ENCODE measurements around the gene ADAMTS4.

Gene ADAMTS4

DNA sequence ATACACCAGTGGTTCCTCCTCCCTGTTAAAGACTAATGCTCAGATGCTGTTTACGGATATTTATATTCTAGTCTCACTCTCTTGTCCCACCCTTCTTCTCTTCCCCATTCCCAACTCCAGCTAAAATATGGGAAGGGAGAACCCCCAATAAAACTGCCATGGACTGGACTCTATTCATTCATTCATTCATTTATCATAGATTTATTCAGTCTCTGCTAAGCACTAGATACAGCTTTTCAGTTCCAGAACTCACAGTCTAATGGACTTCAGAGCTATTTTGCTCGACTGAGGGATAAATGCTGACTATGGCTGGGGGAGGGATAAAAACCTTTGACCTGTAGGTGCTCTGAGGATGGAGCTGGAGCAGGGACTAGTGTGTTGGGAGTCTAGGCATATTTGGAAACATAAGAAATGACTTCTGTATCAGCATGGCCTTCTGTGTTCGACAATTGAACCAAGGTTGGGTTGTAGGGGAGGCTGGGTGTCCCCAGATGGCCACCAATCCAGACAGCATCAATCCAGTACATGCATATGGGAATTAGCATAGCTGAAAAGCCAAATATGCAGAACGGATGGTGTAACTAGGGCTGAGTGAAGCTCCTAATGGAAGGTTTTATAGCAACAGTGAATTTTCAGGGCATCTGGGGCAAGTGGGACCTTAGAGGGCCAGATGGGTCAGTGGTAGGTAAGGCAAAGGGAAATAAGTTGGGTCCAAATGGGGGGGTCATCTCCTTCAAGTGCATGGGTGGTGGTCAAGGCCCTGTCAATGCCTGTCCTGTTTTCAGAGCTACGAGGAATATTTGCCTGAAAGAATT, 20.4 kb upstream of the ADAMTS4 start:
- no peak for DNase-seq (ENCODE audit: low spot score)

DNA sequence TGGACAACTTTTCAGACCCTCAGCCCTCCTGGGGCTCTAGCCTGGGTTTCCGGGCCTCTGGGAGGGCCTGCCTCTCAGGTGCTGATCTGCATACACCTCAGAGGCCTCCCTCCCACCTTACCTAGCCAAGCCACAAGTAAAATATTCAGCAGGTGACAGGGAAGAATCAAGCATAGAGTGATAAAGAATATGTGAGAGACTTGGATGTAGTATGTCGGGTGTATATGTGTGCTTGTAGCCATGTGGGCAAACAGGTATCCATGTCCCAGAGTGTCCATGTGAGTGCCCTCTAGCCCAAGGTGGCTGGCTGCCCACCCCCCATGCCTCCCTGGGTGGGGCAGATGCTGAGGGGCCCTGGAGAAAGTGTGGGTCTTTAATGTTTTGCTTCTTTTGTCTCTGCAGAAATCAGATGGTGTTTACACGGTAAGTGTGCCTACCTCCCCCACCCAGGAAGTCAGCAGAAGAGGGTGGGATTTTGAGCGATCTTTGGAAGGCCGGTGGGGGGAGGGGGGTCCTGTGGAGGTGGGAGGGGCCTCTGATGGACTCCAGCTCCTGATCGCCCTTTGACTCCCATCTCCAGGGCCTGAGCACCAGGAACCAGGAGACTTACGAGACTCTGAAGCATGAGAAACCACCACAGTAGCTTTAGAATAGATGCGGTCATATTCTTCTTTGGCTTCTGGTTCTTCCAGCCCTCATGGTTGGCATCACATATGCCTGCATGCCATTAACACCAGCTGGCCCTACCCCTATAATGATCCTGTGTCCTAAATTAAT, 19.6 kb upstream of the ADAMTS4 start:
- no peak for DNase-seq (ENCODE audit: low spot score)

- DNase-seq (ENCODE audit: low spot score): no peak
These were observed 19.0 kb upstream of the ADAMTS4 start for GRCh38 chr1:161217831-161218230.

DNA sequence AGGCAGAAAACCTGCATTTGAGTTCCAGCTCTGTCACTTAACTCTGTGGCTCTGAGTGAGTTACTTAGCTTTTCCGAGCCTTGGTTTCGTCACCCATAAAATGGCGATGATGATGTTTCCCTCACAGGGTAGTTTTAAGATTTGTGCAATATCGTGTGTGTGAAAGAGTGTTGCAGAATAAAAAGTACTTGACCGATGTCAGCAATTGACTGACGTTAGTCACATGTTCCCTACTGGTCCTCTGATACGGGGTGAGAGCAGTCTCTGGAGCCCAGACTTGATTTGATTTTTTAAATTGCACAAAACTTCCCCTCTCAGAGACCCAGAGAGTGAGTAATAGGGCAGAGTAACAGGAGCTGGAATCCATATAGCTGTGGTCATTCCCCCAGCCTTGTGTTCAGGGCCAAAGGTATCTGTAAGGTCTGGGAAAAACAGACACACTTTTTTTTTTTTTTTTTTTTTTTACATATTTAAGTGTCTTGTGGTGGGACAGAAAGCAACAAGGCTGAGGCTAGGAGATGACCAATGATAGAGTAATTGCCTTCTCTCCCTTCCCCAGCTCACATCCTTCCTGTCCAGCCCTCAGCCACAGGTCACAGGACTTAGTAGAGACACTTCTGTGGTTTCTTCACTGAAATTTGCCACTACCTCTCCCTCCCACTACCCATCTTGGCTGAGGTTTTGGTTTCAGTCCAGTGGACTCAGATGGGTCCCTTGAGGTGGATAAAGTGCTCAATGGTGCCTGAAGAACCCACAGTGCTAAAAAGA, 18.3 kb upstream of the ADAMTS4 start:
- peak; percentile 23 for DNase-seq (ENCODE audit: low spot score)

DNA sequence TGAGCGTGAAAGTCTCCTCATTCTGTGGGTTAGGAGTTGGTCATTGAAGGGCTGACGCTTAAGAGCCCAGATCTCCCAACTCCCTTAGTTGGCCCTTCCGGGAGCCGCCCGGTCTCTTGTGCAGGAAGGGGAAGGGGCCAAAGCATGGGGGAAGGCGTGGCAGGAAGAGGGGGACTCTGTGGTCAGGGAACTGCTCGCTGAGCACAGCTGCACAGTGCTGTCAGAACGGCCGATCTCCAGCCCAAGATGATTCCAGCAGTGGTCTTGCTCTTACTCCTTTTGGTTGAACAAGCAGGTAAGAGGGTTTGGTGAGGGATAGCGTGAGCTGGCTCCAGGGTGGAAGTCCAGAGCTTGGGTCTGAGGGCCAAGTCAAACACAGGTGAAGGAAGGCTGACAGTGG, 16.2 kb upstream of the ADAMTS4 start, which contains the start of gene FCER1G:
Gene FCER1G, plus strand, starts transcription at position 220 of the 400 bp plus-strand sequence. Its CDS starts 27 bp downstream, at position 247.
- no peak for DNase-seq (ENCODE audit: low spot score)

DNA sequence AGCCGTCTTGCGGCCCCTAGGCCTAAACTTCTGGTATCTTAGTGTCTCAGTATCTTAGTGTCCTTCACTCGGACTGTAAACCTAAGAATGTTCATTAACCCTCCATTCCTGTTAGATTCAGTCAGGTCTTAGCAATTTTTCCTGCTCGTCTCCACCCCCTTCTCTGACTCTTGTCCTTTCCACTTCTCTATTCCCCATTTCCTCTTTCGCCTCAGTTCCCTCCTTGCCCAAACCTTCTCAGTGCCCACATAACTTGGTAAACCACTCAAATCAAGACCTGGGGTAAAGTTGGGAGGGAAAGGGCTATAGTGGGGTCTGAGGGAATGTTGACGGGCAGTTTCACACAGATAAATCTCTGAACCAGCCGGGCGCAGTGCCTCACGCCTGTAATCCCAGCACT, 15.5 kb upstream of the ADAMTS4 start:
- DNase-seq (ENCODE audit: low spot score): no peak

GRCh38 chr1:161209790-161210409, 11.0 kb upstream of the ADAMTS4 start:
- DNase-seq (ENCODE audit: low spot score): peak; percentile 72

GRCh38 chr1:161207173-161207572, 8.3 kb upstream of the ADAMTS4 start:
- no peak for DNase-seq (ENCODE audit: low spot score)

GRCh38 chr1:161206411-161207140, 7.7 kb upstream of the ADAMTS4 start:
- DNase-seq (ENCODE audit: low spot score): no peak

- DNase-seq (ENCODE audit: low spot score): peak; percentile 93
These were observed 3.2 kb upstream of the ADAMTS4 start, which contains the start of gene NDUFS2 for GRCh38 chr1:161201836-161202712. Gene NDUFS2, plus strand, starts transcription at chr1:161202367. Its CDS starts 19 bp downstream, at chr1:161202386.

GRCh38 chr1:161200992-161201835, 2.4 kb upstream of the ADAMTS4 start:
- DNase-seq (ENCODE audit: low spot score): no peak

DNA sequence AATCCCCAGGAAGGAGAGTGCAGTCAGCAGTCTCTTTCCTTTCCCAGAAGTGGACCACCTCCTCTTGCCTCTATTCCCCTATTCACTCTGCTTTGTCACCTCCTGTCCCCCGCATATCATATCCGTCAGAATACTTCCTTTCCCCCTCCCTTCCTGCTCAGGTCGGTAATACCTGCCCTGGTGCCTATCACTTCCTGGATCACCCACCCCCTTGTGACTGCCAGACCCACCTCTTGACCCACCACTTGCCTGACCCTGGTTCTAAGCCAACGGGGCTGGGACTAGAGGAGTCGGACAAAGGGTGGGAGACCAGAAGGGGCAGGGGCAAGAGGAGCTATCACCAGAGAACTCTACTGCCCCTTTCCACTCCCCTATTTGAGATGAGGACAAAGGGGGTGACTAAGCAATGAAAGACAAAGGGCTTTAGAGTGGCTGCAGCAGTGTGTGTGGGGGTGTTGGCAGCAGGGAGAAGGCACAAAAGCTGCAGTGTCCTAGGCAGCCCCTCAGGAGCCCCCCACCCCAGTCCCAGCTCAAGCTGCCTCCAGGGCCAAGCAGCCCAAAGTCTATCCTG, 1.7 kb upstream of the ADAMTS4 start:
- DNase-seq (ENCODE audit: low spot score): no peak

DNA sequence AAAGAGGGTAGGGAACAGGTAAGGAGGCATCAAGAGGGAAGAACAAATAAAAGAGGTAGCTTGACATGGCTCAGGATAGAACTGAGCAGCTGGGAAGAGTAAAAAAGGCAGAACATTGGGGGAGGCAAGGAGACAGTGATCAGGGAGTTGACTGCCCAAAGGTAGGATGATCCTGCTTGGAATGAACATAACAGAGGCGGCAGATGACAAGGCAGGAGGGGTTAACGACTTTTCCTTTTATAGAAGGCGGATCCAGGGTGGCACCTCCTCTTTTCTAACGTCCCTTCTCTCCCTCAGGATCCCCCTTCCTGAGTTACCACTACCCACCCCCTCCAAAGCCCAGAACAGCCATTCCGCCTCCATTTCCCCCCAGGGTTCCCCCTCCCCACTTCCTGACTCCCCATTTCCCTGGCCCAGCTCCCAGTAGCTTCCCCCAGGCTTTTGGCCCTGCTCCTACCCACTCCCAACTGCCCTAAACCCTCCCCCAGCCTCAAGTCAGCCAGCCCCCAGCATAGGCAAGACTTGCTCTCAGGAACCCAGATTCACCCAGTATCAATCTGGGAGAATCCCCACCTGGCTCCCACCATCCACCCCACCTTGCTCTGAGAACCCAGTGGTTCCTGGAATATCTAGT, 769 bp upstream of the ADAMTS4 start:
- no peak for DNase-seq (ENCODE audit: low spot score)

DNA sequence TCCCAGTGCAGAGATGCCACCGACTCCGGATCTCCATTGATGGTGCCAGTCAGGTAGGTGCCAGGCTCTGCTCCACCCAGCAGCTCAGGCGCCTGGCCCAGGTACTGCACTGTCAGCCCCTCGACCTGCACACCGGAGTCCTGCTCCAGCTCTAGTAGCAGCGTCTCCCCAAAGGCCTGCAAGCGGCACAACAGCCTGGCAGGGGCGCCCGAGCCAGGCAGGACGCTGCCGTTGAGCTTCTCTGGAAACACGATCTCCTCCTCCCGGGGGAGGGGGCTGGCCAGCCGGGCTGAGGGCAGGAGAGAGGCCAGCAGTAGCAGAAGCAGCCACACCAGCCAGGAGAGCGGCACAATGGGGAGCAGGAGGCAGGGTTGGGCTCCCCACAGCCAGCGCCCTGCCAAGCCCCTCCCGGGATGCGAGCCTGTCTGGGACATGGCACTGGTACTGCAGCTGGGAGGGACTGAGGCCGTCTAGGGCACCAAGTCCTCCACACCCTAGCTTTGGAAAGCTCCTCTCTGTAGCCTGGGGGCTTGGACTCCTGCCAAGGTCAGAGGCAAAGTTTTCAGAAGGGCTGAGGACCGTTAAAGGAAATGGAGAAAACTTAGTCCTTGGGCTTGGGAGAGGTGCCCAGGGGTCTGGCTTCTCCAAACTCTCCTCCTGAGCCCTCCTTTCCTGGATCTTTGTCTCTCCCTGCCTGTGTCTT, 509 bp downstream of the ADAMTS4 start:
- no peak for DNase-seq (ENCODE audit: low spot score)

DNA sequence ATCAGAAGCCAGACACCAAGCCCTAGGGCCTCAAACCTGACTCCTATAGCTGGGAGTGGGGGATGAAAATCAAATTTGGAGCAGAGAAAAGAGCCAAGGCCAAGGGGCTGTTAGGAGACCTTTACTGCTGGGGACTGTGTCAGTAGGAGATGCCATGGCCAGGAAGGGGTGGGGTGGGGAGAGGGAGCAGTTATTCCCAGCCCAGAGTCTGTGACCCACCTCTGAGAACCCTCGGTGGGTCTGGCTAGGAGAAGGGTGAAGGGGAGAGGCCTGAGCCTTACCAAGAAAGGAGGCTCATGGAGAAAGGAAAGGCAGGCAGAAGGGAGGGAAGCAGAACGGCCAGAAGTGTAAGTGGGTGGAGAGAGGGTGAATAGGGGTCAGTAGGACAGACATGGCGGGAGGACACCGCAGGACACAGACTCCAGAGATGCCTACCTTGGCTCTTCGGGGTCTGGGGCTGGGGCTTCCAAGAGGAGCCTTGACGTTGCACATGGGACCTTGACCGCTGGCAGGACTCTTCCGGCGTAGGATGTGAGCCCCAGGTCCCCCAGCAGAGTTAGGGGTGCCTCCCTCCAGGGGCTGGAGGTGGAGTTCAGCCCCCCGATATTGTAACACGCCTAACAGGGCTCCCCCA, 1.2 kb downstream of the ADAMTS4 start:
- no peak for DNase-seq (ENCODE audit: low spot score)

DNA sequence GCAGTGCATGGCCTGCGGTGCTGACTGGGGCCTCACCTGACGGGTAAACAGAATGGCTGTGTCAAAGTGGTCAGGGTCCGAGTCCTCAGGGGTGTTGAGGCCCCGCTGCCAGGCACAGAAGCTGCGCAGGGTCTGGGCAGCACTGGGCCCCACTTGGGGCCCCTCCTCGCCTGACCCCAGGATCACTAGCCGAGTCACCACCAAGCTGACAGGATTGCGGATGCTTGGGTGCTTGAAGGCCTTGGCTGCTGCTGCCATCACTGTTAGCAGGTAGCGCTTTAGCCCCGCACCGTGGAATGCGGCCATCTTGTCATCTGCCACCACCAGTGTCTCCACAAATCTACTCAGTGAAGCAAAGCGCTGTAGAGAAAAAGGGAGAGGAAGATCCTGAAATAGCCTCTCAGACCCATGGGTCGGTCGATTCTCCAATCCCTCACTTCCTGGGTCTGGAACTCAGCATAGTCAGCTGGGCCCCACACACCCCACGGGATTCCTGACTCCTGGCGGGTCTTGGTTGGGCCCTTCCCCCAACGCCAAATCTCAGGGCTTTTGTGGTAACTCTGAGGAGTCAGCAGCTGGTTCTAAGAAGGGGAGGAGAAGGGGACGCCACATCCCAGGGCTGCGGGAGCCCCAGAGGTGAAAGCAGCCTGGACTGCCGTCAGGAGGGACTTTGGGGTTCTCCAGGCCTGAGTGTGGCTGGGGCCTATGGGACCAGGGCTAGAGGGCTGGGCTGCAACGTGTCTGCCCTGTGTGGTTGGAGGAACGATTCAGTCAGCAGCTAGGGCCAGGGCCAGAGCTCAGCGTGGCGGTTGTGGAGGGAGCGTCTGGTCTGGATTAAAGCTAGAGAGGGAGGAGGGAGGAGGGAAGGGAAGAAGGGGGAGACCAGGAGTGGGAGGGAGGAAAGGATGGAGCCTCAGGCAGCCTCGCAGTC, 2.1 kb downstream of the ADAMTS4 start:
- DNase-seq (ENCODE audit: low spot score): no peak

Measured in germinal center (tissue), 1 donor.